ENCODE measurements around the gene DLEC1. TPM values are rescaled to one million over a fixed set of nuclear protein-coding genes. Genes with fewer than 3 reads are reported as not detected.
A peak's percentile ranks its signal among the peaks of the same experiment; 100 is the strongest.

The DLEC1 gene
- total RNA-seq, 2 experiments from 2014 or later: 0.26 to 0.60 TPM

DNA sequence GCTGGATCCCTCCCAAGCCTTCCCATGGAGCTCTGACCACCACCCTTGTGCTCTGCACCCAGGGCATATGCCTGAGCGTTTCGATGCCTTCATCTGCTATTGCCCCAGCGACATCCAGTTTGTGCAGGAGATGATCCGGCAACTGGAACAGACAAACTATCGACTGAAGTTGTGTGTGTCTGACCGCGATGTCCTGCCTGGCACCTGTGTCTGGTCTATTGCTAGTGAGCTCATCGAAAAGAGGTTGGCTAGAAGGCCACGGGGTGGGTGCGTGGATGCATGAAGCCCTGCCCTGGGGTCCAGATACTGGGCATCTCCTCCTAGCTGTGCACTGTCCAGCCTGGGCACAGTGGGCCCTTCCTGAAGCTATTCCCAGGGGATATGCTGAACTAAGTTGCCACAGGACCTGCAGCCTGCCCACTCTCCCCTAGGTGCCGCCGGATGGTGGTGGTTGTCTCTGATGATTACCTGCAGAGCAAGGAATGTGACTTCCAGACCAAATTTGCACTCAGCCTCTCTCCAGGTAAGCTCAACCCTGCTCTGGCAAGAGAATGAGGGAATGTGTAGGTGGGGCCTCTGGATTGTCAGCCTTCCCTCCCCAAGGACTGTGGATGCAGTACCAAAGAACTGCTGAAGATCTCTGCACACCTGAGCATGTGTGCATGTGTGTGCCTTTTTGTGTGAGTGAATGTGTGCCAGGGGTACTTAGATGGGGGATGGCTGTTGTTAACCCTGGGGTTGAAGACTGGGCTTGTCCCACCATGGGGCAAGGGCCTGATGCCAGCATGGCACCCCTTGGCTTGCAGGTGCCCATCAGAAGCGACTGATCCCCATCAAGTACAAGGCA lies 101.5 kb downstream of the DLEC1 start:
- ATAC-seq (no peak), DNase-seq (no peak)
- Mint-ChIP-seq H3K36me3 (ENCODE audit: low read depth) (peaks cover 40% of the 10 kb centered on the region), H3K9me3 (ENCODE audit: insufficient read depth) (no peaks in the 10 kb centered on the region), H3K27ac (no peak overlapping the region), H3K4me3 (peak overlapping the region; percentile 86), H3K4me1 (ENCODE audit: low read depth) (peaks cover 44% of the 10 kb centered on the region), H3K27me3 (ENCODE audit: low read depth) (no peaks in the 10 kb centered on the region)
- ChIA-PET POLR2A (interaction anchor here (1.1 to 7.5 kb wide), 2 partner anchors 14 to 24 kb away, joined by 5 to 153 read pairs; partner anchors contain the start of gene OXSR1), CTCF (interaction anchor here (0.9 to 5.1 kb wide), 3 partner anchors 23 to 340 kb away, joined by 3 to 30 read pairs (median 5); partner anchors contain the start of gene OXSR1)

DNA sequence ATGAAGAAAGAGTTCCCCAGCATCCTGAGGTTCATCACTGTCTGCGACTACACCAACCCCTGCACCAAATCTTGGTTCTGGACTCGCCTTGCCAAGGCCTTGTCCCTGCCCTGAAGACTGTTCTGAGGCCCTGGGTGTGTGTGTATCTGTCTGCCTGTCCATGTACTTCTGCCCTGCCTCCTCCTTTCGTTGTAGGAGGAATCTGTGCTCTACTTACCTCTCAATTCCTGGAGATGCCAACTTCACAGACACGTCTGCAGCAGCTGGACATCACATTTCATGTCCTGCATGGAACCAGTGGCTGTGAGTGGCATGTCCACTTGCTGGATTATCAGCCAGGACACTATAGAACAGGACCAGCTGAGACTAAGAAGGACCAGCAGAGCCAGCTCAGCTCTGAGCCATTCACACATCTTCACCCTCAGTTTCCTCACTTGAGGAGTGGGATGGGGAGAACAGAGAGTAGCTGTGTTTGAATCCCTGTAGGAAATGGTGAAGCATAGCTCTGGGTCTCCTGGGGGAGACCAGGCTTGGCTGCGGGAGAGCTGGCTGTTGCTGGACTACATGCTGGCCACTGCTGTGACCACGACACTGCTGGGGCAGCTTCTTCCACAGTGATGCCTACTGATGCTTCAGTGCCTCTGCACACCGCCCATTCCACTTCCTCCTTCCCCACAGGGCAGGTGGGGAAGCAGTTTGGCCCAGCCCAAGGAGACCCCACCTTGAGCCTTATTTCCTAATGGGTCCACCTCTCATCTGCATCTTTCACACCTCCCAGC lies 102.4 kb downstream of the DLEC1 start:
- Mint-ChIP-seq H3K4me1 (ENCODE audit: low read depth) (peaks cover 37% of the 10 kb centered on the region), H3K9me3 (ENCODE audit: insufficient read depth) (peaks cover 3% of the 10 kb centered on the region), H3K4me3 (no peak overlapping the region), H3K36me3 (ENCODE audit: low read depth) (peaks cover 36% of the 10 kb centered on the region), H3K27me3 (ENCODE audit: low read depth) (no peaks in the 10 kb centered on the region), H3K27ac (peak overlapping the region; percentile 72)
- ATAC-seq: no peak
- DNase-seq: no peak
- ChIA-PET POLR2A (interaction anchor here (0.7 to 7.5 kb wide), 3 partner anchors 14 to 29 kb away, joined by 3 to 153 read pairs (median 5); partner anchors contain the start of gene OXSR1), CTCF (interaction anchor here (1.2 to 5.1 kb wide), 2 partner anchors 23 to 338 kb away, joined by 3 to 30 read pairs; partner anchors contain the start of gene OXSR1)

DNA sequence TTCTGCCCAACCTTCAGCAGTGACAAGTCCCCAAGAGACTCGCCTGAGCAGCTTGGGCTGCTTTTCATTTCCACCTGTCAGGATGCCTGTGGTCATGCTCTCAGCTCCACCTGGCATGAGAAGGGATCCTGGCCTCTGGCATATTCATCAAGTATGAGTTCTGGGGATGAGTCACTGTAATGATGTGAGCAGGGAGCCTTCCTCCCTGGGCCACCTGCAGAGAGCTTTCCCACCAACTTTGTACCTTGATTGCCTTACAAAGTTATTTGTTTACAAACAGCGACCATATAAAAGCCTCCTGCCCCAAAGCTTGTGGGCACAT lies 102.9 kb downstream of the DLEC1 start:
- Mint-ChIP-seq H3K27ac (no peak overlapping the region), H3K36me3 (ENCODE audit: low read depth) (peaks cover 40% of the 10 kb centered on the region), H3K4me3 (no peak overlapping the region), H3K9me3 (ENCODE audit: insufficient read depth) (peaks cover 9% of the 10 kb centered on the region), H3K27me3 (ENCODE audit: low read depth) (no peaks in the 10 kb centered on the region), H3K4me1 (ENCODE audit: low read depth) (peaks cover 37% of the 10 kb centered on the region)
- no peak for DNase-seq
- ChIA-PET CTCF (interaction anchor here (1.2 to 5.1 kb wide), 2 partner anchors 22 to 338 kb away, joined by 3 to 30 read pairs; partner anchors contain the start of gene OXSR1), POLR2A (interaction anchor here (0.7 to 7.5 kb wide), 3 partner anchors 13 to 29 kb away, joined by 3 to 153 read pairs (median 5); partner anchors contain the start of gene OXSR1)
- ATAC-seq: no peak

DNA sequence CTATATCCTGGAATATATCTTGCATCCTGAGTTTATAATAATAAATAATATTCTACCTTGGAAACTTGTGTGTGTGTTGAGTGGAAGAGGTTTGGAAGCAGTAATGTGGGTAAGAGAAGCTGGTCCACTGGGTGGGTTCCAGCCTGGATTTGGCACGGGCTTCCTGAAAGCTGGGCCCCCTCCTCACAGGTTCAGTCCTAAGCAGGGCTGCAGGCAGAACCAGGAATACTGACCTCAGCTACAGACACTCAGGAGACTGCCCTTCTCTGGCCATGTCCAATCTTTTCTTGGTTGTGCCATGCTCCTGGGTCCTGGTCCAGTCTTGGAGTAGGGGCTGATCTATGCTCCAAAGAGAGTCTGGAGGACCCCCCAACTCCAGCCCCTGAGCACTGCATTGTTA lies 104.0 kb downstream of the DLEC1 start:
- CTCF ChIA-PET: interaction anchor here (1.2 to 5.1 kb wide), 2 partner anchors 21 to 337 kb away, joined by 3 to 30 read pairs; partner anchors contain the start of gene OXSR1
- POLR2A ChIA-PET: interaction anchor here (7.5 kb wide), 1 partner anchor 22 kb away, joined by 153 read pairs; the partner anchor contains the start of gene OXSR1
- no peak for ATAC-seq
- H3K4me3 Mint-ChIP-seq: no peak overlapping the region
- no peaks in the 10 kb centered on the region for H3K27me3 Mint-ChIP-seq (ENCODE audit: low read depth)
- peaks cover 45% of the 10 kb centered on the region for H3K36me3 Mint-ChIP-seq (ENCODE audit: low read depth)
- DNase-seq: no peak
- H3K4me1 Mint-ChIP-seq (ENCODE audit: low read depth): peaks cover 31% of the 10 kb centered on the region
- no peak overlapping the region for H3K27ac Mint-ChIP-seq
- peaks cover 19% of the 10 kb centered on the region for H3K9me3 Mint-ChIP-seq (ENCODE audit: insufficient read depth)

DNA sequence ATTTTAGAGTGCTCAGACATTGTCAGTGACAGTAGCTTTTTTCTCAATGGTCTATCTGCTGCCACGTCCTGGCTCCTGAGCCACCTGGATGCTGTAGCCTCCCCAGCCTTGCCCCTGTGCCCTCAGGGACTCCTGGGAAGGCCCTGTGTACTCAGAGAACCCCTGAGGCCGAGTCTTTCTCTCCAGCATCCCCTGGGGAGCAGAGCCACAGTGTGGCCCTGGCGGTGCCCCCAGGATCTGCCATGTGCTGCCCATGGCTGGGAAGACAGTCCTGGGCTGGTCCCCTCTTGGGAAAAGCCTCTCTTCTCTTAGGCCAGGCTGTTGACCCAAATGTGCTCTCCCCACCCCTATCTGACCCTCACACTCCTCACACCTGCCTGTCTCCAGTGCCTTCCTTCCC lies 104.5 kb downstream of the DLEC1 start:
- Mint-ChIP-seq H3K4me3 (no peak overlapping the region), H3K4me1 (ENCODE audit: low read depth) (peaks cover 29% of the 10 kb centered on the region), H3K9me3 (ENCODE audit: insufficient read depth) (peaks cover 19% of the 10 kb centered on the region), H3K27ac (no peak overlapping the region), H3K27me3 (ENCODE audit: low read depth) (no peaks in the 10 kb centered on the region), H3K36me3 (ENCODE audit: low read depth) (peaks cover 45% of the 10 kb centered on the region)
- ATAC-seq (no peak), DNase-seq (no peak)
- ChIA-PET POLR2A (interaction anchor here (7.5 kb wide), 1 partner anchor 22 kb away, joined by 153 read pairs; the partner anchor contains the start of gene OXSR1), CTCF (interaction anchor here (5.1 kb wide), 1 partner anchor 21 kb away, joined by 30 read pairs; the partner anchor contains the start of gene OXSR1)

DNA sequence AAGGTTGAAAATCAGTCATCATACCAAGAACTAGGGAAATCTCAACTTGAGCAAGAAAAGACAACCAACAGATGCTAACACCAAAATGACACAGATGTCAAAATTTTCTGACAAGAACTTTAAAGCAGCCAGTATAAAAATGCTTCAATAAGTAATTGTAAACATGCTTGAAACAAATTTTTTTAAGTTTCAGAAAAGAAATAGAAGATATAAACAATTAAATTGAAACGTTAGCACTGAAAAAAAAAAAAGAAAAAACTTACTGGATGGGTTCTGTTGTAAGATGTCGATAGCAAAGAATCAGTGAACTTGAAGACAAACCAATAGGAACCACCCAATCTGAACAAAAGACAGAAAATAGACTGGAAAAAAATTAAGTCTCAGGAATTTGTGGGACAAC lies 107.5 kb downstream of the DLEC1 start:
- H3K9me3 Mint-ChIP-seq (ENCODE audit: insufficient read depth): peaks cover 19% of the 10 kb centered on the region
- H3K4me1 Mint-ChIP-seq (ENCODE audit: low read depth): peaks cover 17% of the 10 kb centered on the region
- DNase-seq: no peak
- H3K4me3 Mint-ChIP-seq: no peak overlapping the region
- no peak overlapping the region for H3K27ac Mint-ChIP-seq
- ATAC-seq: no peak
- ChIA-PET POLR2A (interaction anchor here (1.9 kb wide), 1 partner anchor 19 kb away, joined by 10 read pairs; the partner anchor contains the start of gene OXSR1), CTCF (no interaction called here)
- no peaks in the 10 kb centered on the region for H3K27me3 Mint-ChIP-seq (ENCODE audit: low read depth)
- peaks cover 25% of the 10 kb centered on the region for H3K36me3 Mint-ChIP-seq (ENCODE audit: low read depth)

DNA sequence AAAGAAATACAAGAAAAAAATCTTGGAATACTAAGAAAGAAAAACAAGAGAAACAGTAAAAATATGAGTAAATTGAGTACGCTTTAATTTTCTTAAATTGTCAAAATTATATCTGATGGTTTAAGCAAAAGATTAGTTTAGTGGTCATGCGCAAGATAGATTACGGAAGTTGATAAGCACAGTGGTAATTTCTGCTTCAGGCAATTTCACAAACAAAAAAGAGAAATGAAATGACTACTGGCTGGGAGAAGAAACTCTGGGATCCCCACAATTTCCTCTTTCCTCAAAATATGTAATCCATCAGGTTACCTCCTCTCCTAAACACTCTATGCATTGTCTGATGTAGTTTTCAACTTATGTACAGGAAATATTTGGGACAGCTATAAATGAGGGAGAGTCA lies 108.4 kb downstream of the DLEC1 start:
- peaks cover 21% of the 10 kb centered on the region for H3K4me1 Mint-ChIP-seq (ENCODE audit: low read depth)
- no peak overlapping the region for H3K4me3 Mint-ChIP-seq
- peaks cover 17% of the 10 kb centered on the region for H3K36me3 Mint-ChIP-seq (ENCODE audit: low read depth)
- no peak for ATAC-seq
- H3K27me3 Mint-ChIP-seq (ENCODE audit: low read depth): no peaks in the 10 kb centered on the region
- no peak overlapping the region for H3K27ac Mint-ChIP-seq
- peaks cover 19% of the 10 kb centered on the region for H3K9me3 Mint-ChIP-seq (ENCODE audit: insufficient read depth)
- DNase-seq: no peak
- ChIA-PET CTCF (interaction anchor here (1.2 kb wide), 1 partner anchor 18 kb away, joined by 4 read pairs; the partner anchor contains the start of gene OXSR1), POLR2A (interaction anchor here (1.9 kb wide), 1 partner anchor 18 kb away, joined by 10 read pairs; the partner anchor contains the start of gene OXSR1)

DNA sequence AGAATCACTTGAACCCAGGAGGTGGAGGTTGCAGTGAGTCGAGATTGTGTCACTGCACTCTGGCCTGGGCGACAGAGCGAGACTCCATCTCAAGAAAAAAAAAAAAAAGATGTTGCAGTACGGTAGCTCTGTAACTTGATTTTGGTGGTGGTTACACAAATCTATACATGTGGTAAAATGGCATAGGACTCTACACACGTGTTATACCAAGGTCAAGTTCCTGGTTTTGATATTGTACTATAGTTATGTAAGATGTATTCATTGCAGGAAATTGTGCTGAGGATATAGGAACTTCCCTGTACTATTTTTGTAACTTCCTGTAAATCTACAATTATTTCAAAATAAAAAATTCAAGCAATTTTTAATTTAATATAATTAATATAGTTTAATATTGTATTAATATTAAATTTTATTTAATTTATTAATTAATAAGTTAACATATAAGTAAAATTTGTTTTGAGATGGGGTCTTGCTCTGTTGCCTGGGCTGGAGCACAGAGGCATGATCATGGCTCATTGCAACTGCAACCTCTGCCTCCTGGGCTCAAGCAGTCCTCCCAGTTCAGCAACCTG lies 109.4 kb downstream of the DLEC1 start:
- H3K36me3 Mint-ChIP-seq (ENCODE audit: low read depth): peaks cover 14% of the 10 kb centered on the region
- ATAC-seq: no peak
- no peak overlapping the region for H3K27ac Mint-ChIP-seq
- no peaks in the 10 kb centered on the region for H3K27me3 Mint-ChIP-seq (ENCODE audit: low read depth)
- H3K9me3 Mint-ChIP-seq (ENCODE audit: insufficient read depth): peaks cover 19% of the 10 kb centered on the region
- ChIA-PET POLR2A (interaction anchor here (1.9 to 6.8 kb wide), 2 partner anchors 16 to 17 kb away, joined by 10 to 57 read pairs; partner anchors contain the start of gene OXSR1), CTCF (interaction anchor here (0.6 to 2.0 kb wide), 3 partner anchors 15 to 150 kb away, joined by 4 to 7 read pairs (median 5); partner anchors contain the start of gene OXSR1)
- DNase-seq: peak; percentile 11
- H3K4me1 Mint-ChIP-seq (ENCODE audit: low read depth): peaks cover 28% of the 10 kb centered on the region
- no peak overlapping the region for H3K4me3 Mint-ChIP-seq

DNA sequence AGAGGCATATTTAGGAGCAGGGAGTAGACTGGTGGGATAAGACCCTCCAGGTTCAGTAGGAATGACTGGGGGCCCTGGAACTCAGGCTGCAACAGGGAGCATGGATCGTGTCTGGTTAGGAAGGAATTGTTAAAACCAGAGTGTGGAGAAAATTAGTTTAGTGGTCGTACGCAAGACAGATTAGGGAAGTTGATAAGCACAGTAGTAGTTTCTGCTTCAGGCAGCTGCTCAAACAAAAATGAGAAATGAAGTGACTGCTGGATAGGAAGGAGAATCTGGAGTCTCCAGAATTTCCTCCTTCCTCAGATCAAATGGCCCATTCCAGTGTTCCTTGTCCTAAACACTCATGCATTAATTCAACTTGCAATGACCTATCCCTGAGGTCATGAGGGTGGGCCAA lies 110.7 kb downstream of the DLEC1 start:
- CTCF ChIA-PET: interaction anchor here (2.0 kb wide), 1 partner anchor 14 kb away, joined by 7 read pairs; no protein-coding TSS in a partner anchor
- Mint-ChIP-seq H3K4me3 (no peak overlapping the region), H3K9me3 (ENCODE audit: insufficient read depth) (peaks cover 19% of the 10 kb centered on the region), H3K4me1 (ENCODE audit: low read depth) (peaks cover 39% of the 10 kb centered on the region), H3K27me3 (ENCODE audit: low read depth) (no peaks in the 10 kb centered on the region), H3K27ac (no peak overlapping the region), H3K36me3 (ENCODE audit: low read depth) (peaks cover 14% of the 10 kb centered on the region)
- POLR2A ChIA-PET: interaction anchor here (6.8 kb wide), 1 partner anchor 15 kb away, joined by 57 read pairs; the partner anchor contains the start of gene OXSR1
- DNase-seq: no peak
- ATAC-seq: no peak

DNA sequence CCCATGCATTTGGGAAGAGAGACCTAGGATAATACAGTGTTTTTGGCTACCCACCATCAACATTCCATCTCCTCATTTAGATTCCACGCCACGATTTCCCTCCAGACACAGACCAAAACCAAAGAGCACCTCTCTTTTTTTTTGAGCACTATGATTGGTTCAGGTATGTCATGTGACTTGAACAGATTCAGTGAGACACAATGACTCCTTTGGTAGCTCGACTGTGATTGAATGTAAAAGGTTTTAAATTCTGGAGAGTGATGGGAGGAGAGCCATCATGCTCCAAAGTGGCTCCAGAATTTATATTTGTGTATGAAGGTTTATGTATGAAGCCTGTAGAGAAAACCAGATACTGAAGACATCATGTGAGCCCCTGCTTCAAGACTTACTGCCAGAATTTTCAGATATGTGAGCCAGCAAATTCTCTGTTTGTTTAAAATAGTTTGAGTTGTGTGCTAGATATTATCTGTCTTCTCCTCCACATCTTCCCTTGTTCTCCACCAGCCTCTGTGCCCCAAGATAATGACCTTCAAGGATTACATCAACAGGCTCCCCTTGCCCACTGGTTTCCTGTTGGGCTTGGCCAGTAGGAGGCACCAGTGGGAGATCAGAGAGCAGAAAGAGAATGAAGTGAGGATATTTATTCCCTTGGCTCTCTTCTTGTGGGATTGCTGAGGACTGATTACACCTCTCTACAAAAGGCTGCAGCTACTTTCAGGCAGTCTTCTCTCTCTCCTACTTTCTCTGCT lies 111.9 kb downstream of the DLEC1 start:
- H3K27ac Mint-ChIP-seq: peak overlapping the region; percentile 83
- POLR2A ChIA-PET: interaction anchor here (2.2 to 6.8 kb wide), 2 partner anchors 13 to 14 kb away, joined by 11 to 57 read pairs; partner anchors contain the start of genes ACAA1 and OXSR1
- peaks cover 19% of the 10 kb centered on the region for H3K9me3 Mint-ChIP-seq (ENCODE audit: insufficient read depth)
- DNase-seq (no peak), ATAC-seq (no peak)
- H3K4me3 Mint-ChIP-seq: no peak overlapping the region
- CTCF ChIA-PET: interaction anchor here (4.8 kb wide), 1 partner anchor 13 kb away, joined by 50 read pairs; the partner anchor contains the start of gene OXSR1
- H3K36me3 Mint-ChIP-seq (ENCODE audit: low read depth): peaks cover 14% of the 10 kb centered on the region
- H3K27me3 Mint-ChIP-seq (ENCODE audit: low read depth): no peaks in the 10 kb centered on the region
- H3K4me1 Mint-ChIP-seq (ENCODE audit: low read depth): peaks cover 46% of the 10 kb centered on the region

All from activated CD8-positive, alpha-beta T cell treated with anti-CD3 and anti-CD28 coated beads, Interleukin-2, amount 10 ng/mL, durations not matched to agents 7 days and 5 days (primary cell).